Breast epithelium (tissue), 4 donors: ENCODE measurements around the gene SLC35G3. TPM values are rescaled to one million over a fixed set of nuclear protein-coding genes. Genes with fewer than 3 reads are reported as not detected.

ENCODE experiments used
- DNase-seq, 2 donors: peaks; one replicate each; pipeline ENCODE4 v3.0.0-alpha.2; 2019; ENCODE audit warnings: low spot score in 2 of 2
- H3K27ac ChIP-seq, 2 donors: fragments of 200-600 bp; sonication (generic) in 1 of 2; one replicate each; pipeline ENCODE4 v1.5.1; 2016 to 2019; ENCODE audit warnings: mild to moderate bottlenecking in 1 of 2
- H3K27me3 ChIP-seq, 2 donors: fragments of 200-600 bp; sonication (generic) in 1 of 2; one replicate each; pipeline versions ENCODE4 v1.5.1 to v1.6.0; 2017 to 2019; ENCODE audit warnings: control low read depth in 1 of 2, mild to moderate bottlenecking in 1 of 2
- H3K36me3 ChIP-seq: fragments of 200-600 bp; one replicate; pipeline ENCODE4 v1.5.1; 2019
- H3K4me1 ChIP-seq, 2 donors: fragments of 200-600 bp; sonication (generic); one replicate each; pipeline ENCODE4 v1.5.1; 2016 to 2019; ENCODE audit warnings: control low read depth in 1 of 2
- H3K4me3 ChIP-seq, 3 donors: fragments of 200-600 bp; sonication (generic); 1 replicate in 2 of 3; 2 replicates in 1 of 3; pipeline ENCODE4 v1.5.1; 2016 to 2019; ENCODE audit warnings: mild to moderate bottlenecking in 3 of 3, moderate library complexity in 2 of 3
- H3K9me3 ChIP-seq, 2 donors: fragments of 200-600 bp; sonication (generic) in 1 of 2; one replicate each; pipeline ENCODE4 v1.5.1; 2016 to 2019; ENCODE audit warnings: control low read depth in 1 of 2
- CTCF ChIP-seq, 3 donors: fragments of 450-650 bp; IDR thresholded peaks; one replicate each; pipeline ENCODE4 v1.5.1; 2016 to 2017; ENCODE audit warnings: antibody characterized with exemption in 3 of 3, mild to moderate bottlenecking in 3 of 3, moderate library complexity in 3 of 3
- POLR2A ChIP-seq: fragments of 450-650 bp; IDR thresholded peaks from one replicate; pipeline ENCODE4 v1.6.1; 2016; ENCODE audit warnings: antibody characterized with exemption, mild to moderate bottlenecking, moderate library complexity
- POLR2AphosphoS5 ChIP-seq, 3 donors: sonication (generic); formaldehyde crosslinking; IDR thresholded peaks; one replicate each; pipeline ENCODE4 v1.6.1; 2017; ENCODE audit warnings: antibody characterized with exemption in 3 of 3
- intact Hi-C: fragments of 100-400 bp; cut with DNase I; formaldehyde crosslinking; loops from one replicate; pipeline ENCODE4 v1.15.1; 2023; ENCODE audit warnings: low total_unique reads
- total RNA-seq, 3 donors: library from RNA; depleted of rRNA; stranded (reverse); fragments of >200 nt; gene quantifications; one replicate each; pipeline ENCODE4 v1.1.0, GENCODE V29; 2016

SLC35G3 gene
- total RNA-seq, 3 donors from 2014 or later, result not detected

- Histone ChIP-seq H3K36me3 (no peaks in the 10 kb centered on the region), H3K27ac (no peak overlapping the region), H3K4me3 (no peak overlapping the region), H3K4me1 (no peaks in the 10 kb centered on the region), H3K27me3 (no peaks in the 10 kb centered on the region), H3K9me3 (no peaks in the 10 kb centered on the region)
- TF ChIP-seq POLR2A (no peak), CTCF (IDR thresholded peaks at IDR 0.05) (no peak), POLR2AphosphoS5 (IDR thresholded peaks at IDR 0.05) (no peak)
- intact Hi-C loops, result no loop called here
- no peak for DNase-seq
Observed at GRCh38 chr17:35189291-35189690, 4.9 kb downstream of the SLC35G3 start.

- Histone ChIP-seq H3K27ac (no peak overlapping the region), H3K4me1 (no peaks in the 10 kb centered on the region), H3K9me3 (no peaks in the 10 kb centered on the region), H3K4me3 (no peak overlapping the region), H3K27me3 (no peaks in the 10 kb centered on the region), H3K36me3 (no peaks in the 10 kb centered on the region)
- DNase-seq, result no peak
- intact Hi-C loops, result no loop called here
- no peak for TF ChIP-seq POLR2A
- TF ChIP-seq POLR2AphosphoS5 (IDR thresholded peaks at IDR 0.05), result no peak
- no peak for TF ChIP-seq CTCF (IDR thresholded peaks at IDR 0.05)
Observed at GRCh38 chr17:35188111-35188510, 6.1 kb downstream of the SLC35G3 start.

GRCh38 chr17:35187481-35187880 is 6.7 kb downstream of the SLC35G3 start:
- intact Hi-C loops, result no loop called here
- H3K4me1 ChIP-seq, result no peaks in the 10 kb centered on the region
- no peak for DNase-seq
- H3K27ac ChIP-seq, result no peak overlapping the region
- H3K4me3 ChIP-seq, result no peak overlapping the region
- H3K36me3 ChIP-seq, result no peaks in the 10 kb centered on the region
- no peaks in the 10 kb centered on the region for H3K27me3 ChIP-seq
- TF ChIP-seq POLR2AphosphoS5 (IDR thresholded peaks at IDR 0.05) (no peak), CTCF (IDR thresholded peaks at IDR 0.05) (no peak), POLR2A (no peak)
- no peaks in the 10 kb centered on the region for H3K9me3 ChIP-seq

- no peaks in the 10 kb centered on the region for H3K36me3 ChIP-seq
- intact Hi-C loops, result no loop called here
- no peak overlapping the region for H3K27ac ChIP-seq
- H3K9me3 ChIP-seq, result no peaks in the 10 kb centered on the region
- no peak overlapping the region for H3K4me3 ChIP-seq
- no peak for DNase-seq
- H3K4me1 ChIP-seq, result no peaks in the 10 kb centered on the region
- TF ChIP-seq POLR2A (no peak), CTCF (IDR thresholded peaks at IDR 0.05) (no peak), POLR2AphosphoS5 (IDR thresholded peaks at IDR 0.05) (no peak)
- no peaks in the 10 kb centered on the region for H3K27me3 ChIP-seq
Observed at GRCh38 chr17:35185849-35186248, 8.3 kb downstream of the SLC35G3 start.

- no peaks in the 10 kb centered on the region for H3K27me3 ChIP-seq
- DNase-seq, result no peak
- no peak overlapping the region for H3K27ac ChIP-seq
- no peak overlapping the region for H3K4me3 ChIP-seq
- no peaks in the 10 kb centered on the region for H3K36me3 ChIP-seq
- no peaks in the 10 kb centered on the region for H3K4me1 ChIP-seq
- TF ChIP-seq POLR2AphosphoS5 (IDR thresholded peaks at IDR 0.05) (no peak), POLR2A (no peak), CTCF (IDR thresholded peaks at IDR 0.05) (no peak)
- intact Hi-C loops, result no loop called here
- no peaks in the 10 kb centered on the region for H3K9me3 ChIP-seq
Observed at GRCh38 chr17:35184274-35184673, 9.9 kb downstream of the SLC35G3 start.
